Stimulated activated CD8-positive, alpha-beta memory T cell treated with anti-CD3 and anti-CD28 coated beads, Interleukin-7, amount 100 ng/mL, for 4 hours (primary cell): ENCODE results near the gene SIRT5.

ENCODE experiments used
- DNase-seq, 2 donors: peaks; one replicate each; pipeline ENCODE4 v3.0.0-alpha.2; 2020; ENCODE audit warnings: low read depth in 2 of 2

The SIRT5 gene

GRCh38 chr6:13553646-13554045, 20.8 kb upstream of the SIRT5 start:
- no peak for DNase-seq

GRCh38 chr6:13554929-13555333, 19.5 kb upstream of the SIRT5 start:
- DNase-seq, result no peak

GRCh38 chr6:13557841-13558240, 16.6 kb upstream of the SIRT5 start:
- DNase-seq, result no peak

- no peak for DNase-seq
These were observed 15.7 kb upstream of the SIRT5 start for GRCh38 chr6:13558718-13559117.

GRCh38 chr6:13559251-13559650, 15.2 kb upstream of the SIRT5 start:
- no peak for DNase-seq

- DNase-seq, result no peak
These were observed 14.3 kb upstream of the SIRT5 start for GRCh38 chr6:13559968-13560650.

- DNase-seq, result no peak
These were observed 13.8 kb upstream of the SIRT5 start for GRCh38 chr6:13560651-13561044.

- no peak for DNase-seq
These were observed 12.7 kb upstream of the SIRT5 start for GRCh38 chr6:13561624-13562267.

GRCh38 chr6:13563009-13563408, 11.4 kb upstream of the SIRT5 start:
- no peak for DNase-seq

GRCh38 chr6:13565921-13566320, 8.5 kb upstream of the SIRT5 start:
- DNase-seq, result no peak

- DNase-seq, result no peak
These were observed 7.9 kb upstream of the SIRT5 start for GRCh38 chr6:13566500-13566899.

- no peak for DNase-seq
These were observed 5.4 kb upstream of the SIRT5 start for GRCh38 chr6:13568970-13569369.

GRCh38 chr6:13572240-13572639, 2.2 kb upstream of the SIRT5 start:
- DNase-seq, result no peak

- DNase-seq, result no peak
These were observed 1.3 kb upstream of the SIRT5 start for GRCh38 chr6:13572951-13573654.

GRCh38 chr6:13573669-13574110, 711 bp upstream of the SIRT5 start:
- DNase-seq, result no peak

GRCh38 chr6:13574149-13574570, 241 bp upstream of the SIRT5 start:
- DNase-seq, result peak; percentile 88 to 94

- DNase-seq, result peak in 1 of 2 donors; percentile 67
These were observed 975 bp downstream of the SIRT5 start for GRCh38 chr6:13575377-13575775.

GRCh38 chr6:13576017-13576416, 1.6 kb downstream of the SIRT5 start:
- DNase-seq, result no peak

GRCh38 chr6:13577926-13578325, 3.5 kb downstream of the SIRT5 start:
- DNase-seq, result no peak

GRCh38 chr6:13579911-13580310, 5.5 kb downstream of the SIRT5 start:
- no peak for DNase-seq

- DNase-seq, result no peak
These were observed 7.4 kb downstream of the SIRT5 start for GRCh38 chr6:13581700-13582229.
